Activated CD4-positive, alpha-beta T cell treated with anti-CD3 and anti-CD28 coated beads, Interleukin-2, amount 10 ng/mL, durations not matched to agents 24 days and 14 days (primary cell): Measurements from ENCODE around the gene KRTAP10-1. TPM values are rescaled to one million over a fixed set of nuclear protein-coding genes. Genes with fewer than 3 reads are reported as not detected.

ENCODE experiments used
- DNase-seq: peaks from one replicate; pipeline ENCODE4 v3.0.0; 2022
- H3K27ac Mint-ChIP-seq: one replicate; pipeline ENCODE4 v1.8.0; 2022; ENCODE audit warnings: mild to moderate bottlenecking, mixed read lengths
- H3K27me3 Mint-ChIP-seq: one replicate; pipeline ENCODE4 v1.8.0; 2022; ENCODE audit warnings: mixed read lengths
- H3K36me3 Mint-ChIP-seq: one replicate; pipeline ENCODE4 v1.8.0; 2022; ENCODE audit warnings: low read depth, mild to moderate bottlenecking, mixed read lengths
- H3K4me1 Mint-ChIP-seq: one replicate; pipeline ENCODE4 v1.8.0; 2021; ENCODE audit warnings: mixed read lengths
- H3K4me3 Mint-ChIP-seq: one replicate; pipeline ENCODE4 v1.8.0; 2022; ENCODE audit warnings: mild to moderate bottlenecking, moderate library complexity, mixed read lengths
- H3K9me3 Mint-ChIP-seq: one replicate; pipeline ENCODE4 v1.8.0; 2021; ENCODE audit warnings: mixed read lengths
- intact Hi-C: fragments of 100-400 bp; cut with micrococcal nuclease; formaldehyde crosslinking; loops from one replicate; pipeline ENCODE4 v1.15.1; 2023
- total RNA-seq: library from RNA; stranded (reverse); gene quantifications from 2 replicates; pipeline ENCODE4 v1.2.3, GENCODE V29; 2022

Gene KRTAP10-1
- total RNA-seq, 1 donor from 2014 or later, result not detected

- Mint-ChIP-seq H3K27ac (no peak overlapping the region), H3K4me1 (peaks cover 13% of the 10 kb centered on the region), H3K27me3 (no peaks in the 10 kb centered on the region), H3K36me3 (peaks cover 18% of the 10 kb centered on the region), H3K4me3 (no peak overlapping the region), H3K9me3 (peaks cover 19% of the 10 kb centered on the region)
- intact Hi-C loops, result no loop called here
- no peak for DNase-seq
Measured at GRCh38 chr21:44548381-44548780, 8.4 kb upstream of the KRTAP10-1 start.

GRCh38 chr21:44547656-44548331 is 7.8 kb upstream of the KRTAP10-1 start:
- Mint-ChIP-seq H3K9me3 (peaks cover 19% of the 10 kb centered on the region), H3K4me3 (peak overlapping the region; percentile 60), H3K4me1 (peaks cover 13% of the 10 kb centered on the region), H3K27ac (peak overlapping the region; percentile 80), H3K36me3 (peaks cover 18% of the 10 kb centered on the region), H3K27me3 (no peaks in the 10 kb centered on the region)
- DNase-seq, result peak; percentile 64
- intact Hi-C loops, result no loop called here

GRCh38 chr21:44544566-44544965 is 4.6 kb upstream of the KRTAP10-1 start:
- Mint-ChIP-seq H3K36me3 (peaks cover 18% of the 10 kb centered on the region), H3K4me3 (no peak overlapping the region), H3K9me3 (peaks cover 19% of the 10 kb centered on the region), H3K27me3 (no peaks in the 10 kb centered on the region), H3K4me1 (peaks cover 13% of the 10 kb centered on the region), H3K27ac (no peak overlapping the region)
- no peak for DNase-seq
- intact Hi-C loops, result no loop called here

GRCh38 chr21:44542716-44543115 is 2.7 kb upstream of the KRTAP10-1 start:
- Mint-ChIP-seq H3K27ac (no peak overlapping the region), H3K4me1 (peaks cover 9% of the 10 kb centered on the region), H3K36me3 (peaks cover 17% of the 10 kb centered on the region), H3K4me3 (no peak overlapping the region), H3K9me3 (peaks cover 17% of the 10 kb centered on the region), H3K27me3 (no peaks in the 10 kb centered on the region)
- intact Hi-C loops, result no loop called here
- no peak for DNase-seq

GRCh38 chr21:44540741-44541288 is 820 bp upstream of the KRTAP10-1 start:
- no peak overlapping the region for H3K27ac Mint-ChIP-seq
- intact Hi-C loops, result no loop called here
- DNase-seq, result no peak
- no peak overlapping the region for H3K4me3 Mint-ChIP-seq
- peaks cover 4% of the 10 kb centered on the region for H3K36me3 Mint-ChIP-seq
- H3K4me1 Mint-ChIP-seq, result no peaks in the 10 kb centered on the region
- peaks cover 2% of the 10 kb centered on the region for H3K27me3 Mint-ChIP-seq
- peaks cover 4% of the 10 kb centered on the region for H3K9me3 Mint-ChIP-seq

GRCh38 chr21:44539046-44539445 is 949 bp downstream of the KRTAP10-1 start:
- no peaks in the 10 kb centered on the region for H3K36me3 Mint-ChIP-seq
- peaks cover 6% of the 10 kb centered on the region for H3K9me3 Mint-ChIP-seq
- no peak for DNase-seq
- intact Hi-C loops, result no loop called here
- H3K4me3 Mint-ChIP-seq, result no peak overlapping the region
- peaks cover 5% of the 10 kb centered on the region for H3K27me3 Mint-ChIP-seq
- no peak overlapping the region for H3K27ac Mint-ChIP-seq
- no peaks in the 10 kb centered on the region for H3K4me1 Mint-ChIP-seq

- H3K4me3 Mint-ChIP-seq, result no peak overlapping the region
- DNase-seq, result no peak
- no peaks in the 10 kb centered on the region for H3K36me3 Mint-ChIP-seq
Measured at GRCh38 chr21:44537930-44538911, 1.8 kb downstream of the KRTAP10-1 start.

GRCh38 chr21:44535963-44536362 is 4.0 kb downstream of the KRTAP10-1 start:
- Mint-ChIP-seq H3K9me3 (peaks cover 6% of the 10 kb centered on the region), H3K4me3 (no peak overlapping the region), H3K4me1 (no peaks in the 10 kb centered on the region), H3K27me3 (peaks cover 5% of the 10 kb centered on the region), H3K36me3 (no peaks in the 10 kb centered on the region), H3K27ac (no peak overlapping the region)
- intact Hi-C loops, result no loop called here
- DNase-seq, result no peak

More at GRCh38 chr21:44537930-44538911, 1.8 kb downstream of the KRTAP10-1 start:
- H3K27ac Mint-ChIP-seq, result no peak overlapping the region
- peaks cover 5% of the 10 kb centered on the region for H3K27me3 Mint-ChIP-seq
- H3K4me1 Mint-ChIP-seq, result no peaks in the 10 kb centered on the region
- H3K9me3 Mint-ChIP-seq, result peaks cover 6% of the 10 kb centered on the region
- intact Hi-C loops, result no loop called here

GRCh38 chr21:44534688-44535087 is 5.3 kb downstream of the KRTAP10-1 start:
- Mint-ChIP-seq H3K27me3 (peaks cover 5% of the 10 kb centered on the region), H3K36me3 (no peaks in the 10 kb centered on the region), H3K4me3 (no peak overlapping the region), H3K9me3 (peaks cover 6% of the 10 kb centered on the region), H3K27ac (no peak overlapping the region), H3K4me1 (no peaks in the 10 kb centered on the region)
- intact Hi-C loops, result no loop called here
- no peak for DNase-seq

GRCh38 chr21:44533891-44534627 is 5.9 kb downstream of the KRTAP10-1 start:
- no peak overlapping the region for H3K4me3 Mint-ChIP-seq
- H3K27me3 Mint-ChIP-seq, result peaks cover 5% of the 10 kb centered on the region
- no peaks in the 10 kb centered on the region for H3K4me1 Mint-ChIP-seq
- intact Hi-C loops, result no loop called here
- no peak overlapping the region for H3K27ac Mint-ChIP-seq
- DNase-seq, result no peak
- peaks cover 6% of the 10 kb centered on the region for H3K9me3 Mint-ChIP-seq
- no peaks in the 10 kb centered on the region for H3K36me3 Mint-ChIP-seq

GRCh38 chr21:44533121-44533890 is 6.7 kb downstream of the KRTAP10-1 start:
- no peak for DNase-seq
- Mint-ChIP-seq H3K9me3 (peaks cover 6% of the 10 kb centered on the region), H3K4me3 (no peak overlapping the region), H3K27ac (no peak overlapping the region), H3K4me1 (no peaks in the 10 kb centered on the region), H3K36me3 (no peaks in the 10 kb centered on the region), H3K27me3 (peaks cover 5% of the 10 kb centered on the region)
- intact Hi-C loops, result no loop called here

- intact Hi-C loops, result no loop called here
- no peak overlapping the region for H3K27ac Mint-ChIP-seq
Measured at GRCh38 chr21:44532712-44533111, 7.3 kb downstream of the KRTAP10-1 start.

More at GRCh38 chr21:44532712-44533111, 7.3 kb downstream of the KRTAP10-1 start:
- no peak for DNase-seq
- Mint-ChIP-seq H3K36me3 (no peaks in the 10 kb centered on the region), H3K4me3 (no peak overlapping the region), H3K4me1 (no peaks in the 10 kb centered on the region), H3K9me3 (peaks cover 6% of the 10 kb centered on the region), H3K27me3 (peaks cover 5% of the 10 kb centered on the region)
